H1 (cell line): ENCODE results near the gene CYP27B1. TPM values are rescaled to one million over a fixed set of nuclear protein-coding genes. Genes with fewer than 3 reads are reported as not detected.

Source experiments
- CTCF ChIA-PET: fragments of 300-600 bp; sonication (Branson Sonifier 250); formaldehyde crosslinking; loops from one replicate; lab custom pipeline; 2021; ENCODE audit not compliant: partially characterized antibody; lab: Charles Lee
- POLR2A ChIA-PET: fragments of 300-600 bp; sonication (Branson Sonifier 250); formaldehyde crosslinking; loops from one replicate; lab custom pipeline; 2021; ENCODE audit warnings: inconsistent platforms; ENCODE audit not compliant: partially characterized antibody; lab: Charles Lee
- DNase-seq, 2 experiments: peaks; one replicate each; pipeline versions ENCODE4 v3.0.0 to v3.0.0-alpha.2; 2010 to 2022; ENCODE audit warnings: low spot score in 2 of 2, low read depth in 1 of 2, mixed read lengths in 1 of 2
- FAIRE-seq: peaks from 2 replicates; lab custom pipeline; 2011; peaks lifted over from hg19 to GRCh38; lab: Jason Lieb, UNC
- H2AFZ ChIP-seq: 2 replicates; pipeline ENCODE4 v1.8.1; 2012; ENCODE audit warnings: low read length, inconsistent platforms
- H2AK5ac ChIP-seq: 2 replicates; pipeline ENCODE4 v1.6.1; 2013; ENCODE audit warnings: low read depth, low read length
- H2BK120ac ChIP-seq: replicated peaks from 2 replicates; pipeline ENCODE3; 2013; ENCODE audit warnings: low read depth, low read length, inconsistent platforms
- H2BK12ac ChIP-seq: 2 replicates; pipeline ENCODE4 v1.6.1; 2013; ENCODE audit warnings: low read depth, low read length
- H2BK15ac ChIP-seq: 2 replicates; pipeline ENCODE4 v1.6.1; 2013; ENCODE audit warnings: low read length
- H2BK20ac ChIP-seq: 2 replicates; pipeline ENCODE4 v1.6.1; 2013; ENCODE audit warnings: low read length
- H2BK5ac ChIP-seq: 2 replicates; pipeline ENCODE4 v1.6.1; 2013; ENCODE audit warnings: low read depth, low read length
- H3K14ac ChIP-seq: 2 replicates; pipeline ENCODE4 v1.6.1; 2013; ENCODE audit warnings: inconsistent platforms; ENCODE audit not compliant: insufficient read length
- H3K18ac ChIP-seq: 2 replicates; pipeline ENCODE4 v1.6.1; 2013; ENCODE audit warnings: low read length; ENCODE audit errors: extremely low read depth
- H3K23ac ChIP-seq: 2 replicates; pipeline ENCODE4 v1.6.1; 2013; ENCODE audit warnings: inconsistent platforms; ENCODE audit not compliant: insufficient read length
- H3K23me2 ChIP-seq: 2 replicates; pipeline ENCODE4 v1.6.1; 2013; ENCODE audit warnings: low read depth, low read length
- H3K27ac ChIP-seq: 2 replicates; pipeline ENCODE4 v1.6.1; 2011; ENCODE audit warnings: low read depth, low read length, inconsistent platforms
- H3K27me3 ChIP-seq, 4 experiments: replicated peaks in 1 of 4; 1 replicate in 1 of 4; 2 replicates in 3 of 4; pipeline versions ENCODE4 v1.6.1 to v1.8.1; 2011 to 2013; ENCODE audit warnings: low read length in 3 of 4, mild to moderate bottlenecking in 3 of 4, inconsistent platforms in 2 of 4, mixed read lengths in 2 of 4, moderate library complexity in 1 of 4; ENCODE audit not compliant: control insufficient read depth in 3 of 4, insufficient read depth in 3 of 4; ENCODE audit errors: extremely low read depth in 1 of 4
- H3K36me3 ChIP-seq, 4 experiments: 2 replicates each; pipeline versions ENCODE4 v1.6.1 to v1.8.1; 2011 to 2013; ENCODE audit warnings: mild to moderate bottlenecking in 4 of 4, low read length in 3 of 4, moderate library complexity in 2 of 4, control low read depth in 1 of 4, inconsistent platforms in 1 of 4; ENCODE audit not compliant: insufficient read depth in 4 of 4, control insufficient read depth in 2 of 4
- H3K4ac ChIP-seq: replicated peaks from 2 replicates; pipeline ENCODE3; 2013; ENCODE audit warnings: low read length, low read depth, mixed read lengths, inconsistent platforms; ENCODE audit not compliant: insufficient read length
- H3K4me1 ChIP-seq, 4 experiments: replicated peaks in 1 of 4; 1 replicate in 1 of 4; 2 replicates in 3 of 4; pipeline versions ENCODE4 v1.6.1 to v1.8.1; 2011 to 2013; ENCODE audit warnings: low read length in 3 of 4, inconsistent platforms in 2 of 4, mixed read lengths in 1 of 4; ENCODE audit not compliant: insufficient read depth in 4 of 4, control insufficient read depth in 3 of 4
- H3K4me2 ChIP-seq, 2 experiments: 2 replicates each; pipeline versions ENCODE4 v1.6.1 to v1.8.1; 2011 to 2013; ENCODE audit warnings: low read depth in 2 of 2, low read length in 2 of 2, control low read depth in 1 of 2, inconsistent platforms in 1 of 2, mild to moderate bottlenecking in 1 of 2; ENCODE audit not compliant: insufficient read depth in 1 of 2
- H3K4me3 ChIP-seq, 4 experiments: fragments of 200-600, 300-600 bp in 1 of 4; sonication (generic), shearing (Covaris generic), sonication (Bioruptor Twin) in 1 of 4; 2 replicates each; pipeline versions ENCODE4 v1.5.1 to v1.8.1; 2011 to 2016; ENCODE audit warnings: low read length in 4 of 4, low read depth in 3 of 4, control low read depth in 2 of 4, inconsistent platforms in 2 of 4, mild to moderate bottlenecking in 2 of 4, mixed read lengths in 1 of 4, moderate library complexity in 1 of 4; ENCODE audit not compliant: insufficient read depth in 2 of 4; ENCODE audit errors: extremely low read depth in 1 of 4
- H3K56ac ChIP-seq: replicated peaks from 2 replicates; pipeline ENCODE3; 2013; ENCODE audit warnings: low read depth, mild to moderate bottlenecking, mixed read lengths, low read length, inconsistent platforms; ENCODE audit not compliant: insufficient read length
- H3K79me1 ChIP-seq: 2 replicates; pipeline ENCODE4 v1.6.1; 2013; ENCODE audit warnings: low read depth, low read length, control low read depth
- H3K79me2 ChIP-seq, 2 experiments: 2 replicates each; pipeline versions ENCODE4 v1.6.1 to v1.8.1; 2012 to 2013; ENCODE audit warnings: low read length in 2 of 2, mild to moderate bottlenecking in 2 of 2, inconsistent platforms in 1 of 2; ENCODE audit not compliant: insufficient read depth in 2 of 2, control insufficient read depth in 1 of 2
- H3K9ac ChIP-seq, 4 experiments: replicated peaks in 1 of 4; 1 replicate in 1 of 4; 2 replicates in 3 of 4; pipeline versions ENCODE4 v1.6.1 to v1.8.1; 2011 to 2013; ENCODE audit warnings: low read depth in 3 of 4, low read length in 3 of 4, control low read depth in 2 of 4, mild to moderate bottlenecking in 2 of 4, moderate library complexity in 2 of 4, inconsistent platforms in 1 of 4; ENCODE audit errors: extremely low read depth in 1 of 4
- H3K9me3 ChIP-seq, 2 experiments: 2 replicates each; pipeline versions ENCODE4 v1.6.1 to v1.8.1; 2012 to 2013; ENCODE audit warnings: mild to moderate bottlenecking in 2 of 2, moderate library complexity in 2 of 2, control low read depth in 1 of 2, inconsistent platforms in 1 of 2, low read depth in 1 of 2, low read length in 1 of 2, mixed read lengths in 1 of 2; ENCODE audit not compliant: insufficient read depth in 2 of 2
- H4K20me1 ChIP-seq, 2 experiments: replicated peaks in 1 of 2; 2 replicates each; pipeline versions ENCODE3 to v1.8.1; 2011 to 2013; ENCODE audit warnings: inconsistent platforms in 2 of 2, low read length in 2 of 2, mild to moderate bottlenecking in 1 of 2; ENCODE audit not compliant: insufficient read depth in 2 of 2, control insufficient read depth in 1 of 2
- H4K5ac ChIP-seq: 2 replicates; pipeline ENCODE4 v1.6.1; 2013; ENCODE audit warnings: low read length, low read depth, mixed read lengths, inconsistent platforms; ENCODE audit not compliant: insufficient read length
- H4K8ac ChIP-seq: 2 replicates; pipeline ENCODE4 v1.8.0; 2013; ENCODE audit warnings: mild to moderate bottlenecking, moderate library complexity, low read length, inconsistent platforms; ENCODE audit not compliant: insufficient read depth; ENCODE audit errors: extremely low read depth
- H4K91ac ChIP-seq: replicated peaks from 2 replicates; pipeline ENCODE3; 2013; ENCODE audit warnings: low read length, mixed read lengths, inconsistent platforms; ENCODE audit not compliant: insufficient read length
- KDM4A ChIP-seq: IDR thresholded peaks from one replicate; pipeline ENCODE4 v1.7.1; 2012; ENCODE audit warnings: low read depth, mild to moderate bottlenecking, moderate library complexity, low read length, inconsistent platforms; ENCODE audit not compliant: severe bottlenecking
- POU5F1 ChIP-seq: IDR thresholded peaks from 2 replicates; pipeline ENCODE4 v1.6.1; 2011; ENCODE audit warnings: low read depth, mild to moderate bottlenecking, low read length, moderate library complexity
- RFX5 ChIP-seq: IDR thresholded peaks from 2 replicates; pipeline ENCODE4 v1.6.1; 2011; ENCODE audit warnings: low read depth, low read length, improper control_type of control experiment, borderline replicate concordance
- SUZ12 ChIP-seq: fragments of 200-600 bp; sonication (generic); IDR thresholded peaks from 2 replicates; pipeline ENCODE4 v1.6.1; 2012; ENCODE audit warnings: mild to moderate bottlenecking, inconsistent platforms, low read length, moderate library complexity, mixed read lengths
- WGBS, 2 experiments: shearing (Covaris generic) in 1 of 2; methylation state at CpG; one replicate each; pipeline versions ENCODE4 v1.1.6 to v1.1.7; 2013 to 2015; ENCODE audit warnings: low lambda C conversion rate in 2 of 2, mixed read lengths in 2 of 2, inconsistent platforms in 1 of 2, low coverage in 1 of 2, missing lambda C conversion rate in 1 of 2; ENCODE audit not compliant: insufficient replicate concordance in 2 of 2, insufficient coverage in 1 of 2, insufficient read length in 1 of 2; ENCODE audit errors: extremely low coverage in 1 of 2, missing lambda C conversion rate in 1 of 2; 5-methylcytosine and 5-hydroxymethylcytosine counted together
- polyA plus RNA-seq, 7 experiments: library from polyadenylated mRNA; depleted of rRNA in 3 of 7; stranded (reverse) in 5 of 7; unstranded in 2 of 7; fragments of >200 nt in 5 of 7; fragments of 200-250 nt in 2 of 7; gene quantifications; 1 replicate in 5 of 7; 2 replicates in 1 of 7; 4 replicates in 1 of 7; pipeline versions ENCODE4 v1.2.1 to v1.2.3, GENCODE V29; 2011 to 2013; ENCODE audit warnings: missing spikeins in 2 of 7, mixed read lengths in 2 of 7
- total RNA-seq: library from RNA; stranded (reverse); fragmentation: NEBNext Ultra II Directional; extraction: Animal tissue kit (Norgen Biotek cat#: 25700); gene quantifications from 2 replicates; pipeline ENCODE4 v1.2.1, GENCODE V29; 2021

The CYP27B1 gene
- total and polyA plus RNA-seq, 2 of the 8 experiments (the other 6 are each of a cell fraction or from before 2014, with no cell fraction given) = 2.9 to 3.3 TPM

- Histone ChIP-seq H2BK20ac (no peak overlapping the region), H3K9ac (no peak overlapping the region), H3K4me3 (no peak overlapping the region), H3K36me3 (peaks cover 0 to 22% (median 5%) of the 10 kb centered on the region in 4 experiments; a peak in 4 of 8 replicates), H3K9me3 (no peaks in the 10 kb centered on the region), H2BK15ac (no peak overlapping the region), H3K4me2 (no peak overlapping the region), H2AFZ (no peak overlapping the region), H3K56ac (no peak overlapping the region), H4K8ac (no peak overlapping the region), H3K23ac (no peak overlapping the region), H2BK5ac (no peak overlapping the region), H4K91ac (no peak overlapping the region), H3K14ac (no peak overlapping the region), H3K23me2 (no peaks in the 10 kb centered on the region), H3K27ac (no peak overlapping the region), H3K79me1 (no peaks in the 10 kb centered on the region), H2BK120ac (no peak overlapping the region), H4K20me1 (peaks cover 0 to 3% of the 10 kb centered on the region in 2 experiments), H3K4ac (no peak overlapping the region), H2AK5ac (no peak overlapping the region), H3K18ac (no peak overlapping the region), H3K79me2 (no peaks in the 10 kb centered on the region), H3K4me1 (no peaks in the 10 kb centered on the region), H4K5ac (no peak overlapping the region), H2BK12ac (no peak overlapping the region), H3K27me3 (no peaks in the 10 kb centered on the region)
- DNase-seq (peak in 1 of 2 experiments; percentile 11), FAIRE-seq (no peak)
- TF ChIP-seq RFX5 (no peak), SUZ12 (no peak), KDM4A (no peak), POU5F1 (no peak)
- CTCF ChIA-PET = interaction anchor here (0.6 to 1.3 kb wide), 3 partner anchors 10 to 132 kb away, joined by 3 to 5 read pairs (median 3); no protein-coding TSS in a partner anchor
- 94% methylated on average over 11 of the region's 12 CpGs; no CpG with 5 or more reads in 1 of the 2 experiments for WGBS, 2 experiments
- POLR2A ChIA-PET = interaction anchor here (1.1 kb wide), 1 partner anchor 9 kb away, joined by 4 read pairs; no protein-coding TSS in a partner anchor
Observed at GRCh38 chr12:57715786-57716185, 51.1 kb downstream of the CYP27B1 start.
